Thyroid gland (tissue), 4 donors: ENCODE data around the gene EIF3J.

Experiments used
- POLR2A ChIP-seq, 2 donors: fragments of 450-650 bp; IDR thresholded peaks; one replicate each; pipeline ENCODE4 v1.6.1; 2017; ENCODE audit warnings: antibody characterized with exemption in 2 of 2, mild to moderate bottlenecking in 2 of 2, moderate library complexity in 1 of 2
- TF ChIP-seq, protein P1 (sequence below), 6 experiments: fragments of 200-600 bp in 3 of 6; fragments of 450-650 bp in 3 of 6; sonication (generic) in 3 of 6; IDR thresholded peaks; one replicate each; pipeline ENCODE4 v1.5.1; 2016 to 2019; ENCODE audit warnings: antibody characterized with exemption in 6 of 6, mild to moderate bottlenecking in 2 of 6, inconsistent platforms in 1 of 6, moderate library complexity in 1 of 6

DNA sequence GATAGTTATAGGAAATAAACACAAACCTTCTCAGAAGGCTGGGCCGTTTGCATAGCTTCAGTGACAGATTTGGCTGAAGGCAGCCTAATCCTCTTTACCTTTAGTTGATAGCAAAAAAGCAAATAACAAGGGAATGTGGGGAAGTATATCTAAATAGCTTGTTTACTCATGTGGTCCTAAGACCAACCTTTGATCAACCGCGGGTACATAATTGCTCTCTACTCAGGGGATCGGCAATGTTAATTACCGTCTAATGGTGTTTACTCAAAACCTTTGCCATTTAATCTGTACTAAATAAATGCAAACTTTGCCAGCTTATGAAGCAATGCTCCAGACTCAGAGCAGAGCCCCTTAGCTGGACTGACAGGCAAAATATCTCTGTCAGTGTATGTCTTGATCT lies 51.6 kb downstream of the EIF3J start:
- TF ChIP-seq, protein P1, sequence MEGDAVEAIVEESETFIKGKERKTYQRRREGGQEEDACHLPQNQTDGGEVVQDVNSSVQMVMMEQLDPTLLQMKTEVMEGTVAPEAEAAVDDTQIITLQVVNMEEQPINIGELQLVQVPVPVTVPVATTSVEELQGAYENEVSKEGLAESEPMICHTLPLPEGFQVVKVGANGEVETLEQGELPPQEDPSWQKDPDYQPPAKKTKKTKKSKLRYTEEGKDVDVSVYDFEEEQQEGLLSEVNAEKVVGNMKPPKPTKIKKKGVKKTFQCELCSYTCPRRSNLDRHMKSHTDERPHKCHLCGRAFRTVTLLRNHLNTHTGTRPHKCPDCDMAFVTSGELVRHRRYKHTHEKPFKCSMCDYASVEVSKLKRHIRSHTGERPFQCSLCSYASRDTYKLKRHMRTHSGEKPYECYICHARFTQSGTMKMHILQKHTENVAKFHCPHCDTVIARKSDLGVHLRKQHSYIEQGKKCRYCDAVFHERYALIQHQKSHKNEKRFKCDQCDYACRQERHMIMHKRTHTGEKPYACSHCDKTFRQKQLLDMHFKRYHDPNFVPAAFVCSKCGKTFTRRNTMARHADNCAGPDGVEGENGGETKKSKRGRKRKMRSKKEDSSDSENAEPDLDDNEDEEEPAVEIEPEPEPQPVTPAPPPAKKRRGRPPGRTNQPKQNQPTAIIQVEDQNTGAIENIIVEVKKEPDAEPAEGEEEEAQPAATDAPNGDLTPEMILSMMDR (IDR thresholded peaks at IDR 0.05), result no peak
- no peak for TF ChIP-seq POLR2A (IDR thresholded peaks at IDR 0.05)
